Embryonic facial prominence (tissue), 1 donor: ENCODE data around the gene KLHL40.

ENCODE experiments used
- DNase-seq: peaks from one replicate; pipeline ENCODE4 v3.0.0-alpha.2; 2016; ENCODE audit errors: extremely low spot score

The KLHL40 gene

GRCh38 chr3:42668413-42668760, 16.9 kb upstream of the KLHL40 start:
- no peak for DNase-seq

- no peak for DNase-seq
Measured at GRCh38 chr3:42668793-42669217, 16.5 kb upstream of the KLHL40 start.

- no peak for DNase-seq
Measured at GRCh38 chr3:42670051-42670576, 15.2 kb upstream of the KLHL40 start.

GRCh38 chr3:42670670-42671069, 14.7 kb upstream of the KLHL40 start:
- DNase-seq = no peak

GRCh38 chr3:42672515-42672914, 12.8 kb upstream of the KLHL40 start:
- DNase-seq = no peak

- DNase-seq = no peak
Measured at GRCh38 chr3:42673082-42673481, 12.3 kb upstream of the KLHL40 start.

- DNase-seq = no peak
Measured at GRCh38 chr3:42674146-42674545, 11.2 kb upstream of the KLHL40 start.

- DNase-seq = no peak
Measured at GRCh38 chr3:42675909-42676308, 9.4 kb upstream of the KLHL40 start.

- no peak for DNase-seq
Measured at GRCh38 chr3:42678447-42678846, 6.9 kb upstream of the KLHL40 start.

- DNase-seq = no peak
Measured at GRCh38 chr3:42680271-42680670, 5.1 kb upstream of the KLHL40 start.

GRCh38 chr3:42680806-42681205, 4.5 kb upstream of the KLHL40 start:
- no peak for DNase-seq

- no peak for DNase-seq
Measured at GRCh38 chr3:42681361-42682038, 3.8 kb upstream of the KLHL40 start.

GRCh38 chr3:42682301-42683070, 2.9 kb upstream of the KLHL40 start:
- DNase-seq = no peak

- DNase-seq = no peak
Measured at GRCh38 chr3:42683875-42684598, 1.3 kb upstream of the KLHL40 start.

GRCh38 chr3:42684632-42685362, 540 bp upstream of the KLHL40 start:
- no peak for DNase-seq

GRCh38 chr3:42685891-42686820, 819 bp downstream of the KLHL40 start:
- no peak for DNase-seq

GRCh38 chr3:42686832-42687650, 1.7 kb downstream of the KLHL40 start:
- no peak for DNase-seq

GRCh38 chr3:42688016-42688415, 2.7 kb downstream of the KLHL40 start:
- no peak for DNase-seq

GRCh38 chr3:42688487-42689420, 3.4 kb downstream of the KLHL40 start:
- no peak for DNase-seq
